ENCODE measurements around the gene TGIF2.

The TGIF2 gene

GRCh38 chr20:36614781-36615557 is 41.6 kb downstream of the TGIF2 start:
- Histone ChIP-seq H2AFZ (ENCODE audit: low read depth, low read length, severe bottlenecking) (no peak overlapping the region), H3K36me3 (ENCODE audit: low read length) (0 out of 2 replicates have a peak, but pooled peaks cover 6% of the 10 kb centered on the region), H3K9me3 (ENCODE audit: insufficient read depth, low read length) (no peaks in the 10 kb centered on the region), H3K27ac (ENCODE audit: low read depth, low read length) (no peak overlapping the region), H3K4me3 (ENCODE audit: insufficient read depth, low read length, poor library complexity, severe bottlenecking) (no peak overlapping the region), H4K20me1 (ENCODE audit: low read depth, low read length) (no peaks in the 10 kb centered on the region), H3K9me2 (replicated peaks; ENCODE audit: insufficient read depth, low read length) (no peaks in the 10 kb centered on the region), H3K4me2 (ENCODE audit: low read depth, low read length, poor library complexity, severe bottlenecking) (no peak overlapping the region), H3K9ac (ENCODE audit: low read length) (no peak overlapping the region), H3K79me2 (ENCODE audit: insufficient read depth, low read length) (no peaks in the 10 kb centered on the region), H3F3A (ENCODE audit: insufficient read depth) (no peaks in the 10 kb centered on the region), H3K27me3 (ENCODE audit: low read length) (no peaks in the 10 kb centered on the region)
- TF ChIP-seq CTCF (IDR thresholded peaks at IDR 0.05; ENCODE audit: insufficient read depth, low read length, poor library complexity, severe bottlenecking) (no peak), EZH2phosphoT487 (conservative IDR thresholded peaks at IDR 0.05; ENCODE audit: low read length) (no peak)

GRCh38 chr20:36620917-36621316 is 47.5 kb downstream of the TGIF2 start:
- no peaks in the 10 kb centered on the region for H3K27me3 ChIP-seq (ENCODE audit: low read length)
- H3K9ac ChIP-seq (ENCODE audit: low read length), result no peak overlapping the region
- TF ChIP-seq EZH2phosphoT487 (conservative IDR thresholded peaks at IDR 0.05; ENCODE audit: low read length), result no peak
- TF ChIP-seq CTCF (IDR thresholded peaks at IDR 0.05; ENCODE audit: insufficient read depth, low read length, poor library complexity, severe bottlenecking), result no peak
- H3K9me3 ChIP-seq (ENCODE audit: insufficient read depth, low read length), result no peaks in the 10 kb centered on the region
- no peak overlapping the region for H3K4me3 ChIP-seq (ENCODE audit: insufficient read depth, low read length, poor library complexity, severe bottlenecking)
- H3K27ac ChIP-seq (ENCODE audit: low read depth, low read length), result no peak overlapping the region
- H3K4me2 ChIP-seq (ENCODE audit: low read depth, low read length, poor library complexity, severe bottlenecking), result no peak overlapping the region
- H3F3A ChIP-seq (ENCODE audit: insufficient read depth), result no peaks in the 10 kb centered on the region
- no peaks in the 10 kb centered on the region for H3K9me2 ChIP-seq (replicated peaks; ENCODE audit: insufficient read depth, low read length)
- H2AFZ ChIP-seq (ENCODE audit: low read depth, low read length, severe bottlenecking), result no peak overlapping the region
- no peaks in the 10 kb centered on the region for H3K36me3 ChIP-seq (ENCODE audit: low read length)
- H3K79me2 ChIP-seq (ENCODE audit: insufficient read depth, low read length), result no peaks in the 10 kb centered on the region
- no peaks in the 10 kb centered on the region for H4K20me1 ChIP-seq (ENCODE audit: low read depth, low read length)

- Histone ChIP-seq H3K79me2 (ENCODE audit: insufficient read depth, low read length) (no peaks in the 10 kb centered on the region), H3K4me3 (ENCODE audit: insufficient read depth, low read length, poor library complexity, severe bottlenecking) (no peak overlapping the region), H2AFZ (ENCODE audit: low read depth, low read length, severe bottlenecking) (no peak overlapping the region), H3K4me2 (ENCODE audit: low read depth, low read length, poor library complexity, severe bottlenecking) (no peak overlapping the region), H3K9me3 (ENCODE audit: insufficient read depth, low read length) (no peaks in the 10 kb centered on the region), H3K27me3 (ENCODE audit: low read length) (no peaks in the 10 kb centered on the region), H3K9me2 (replicated peaks; ENCODE audit: insufficient read depth, low read length) (no peaks in the 10 kb centered on the region), H3K9ac (ENCODE audit: low read length) (no peak overlapping the region), H3K36me3 (ENCODE audit: low read length) (no peaks in the 10 kb centered on the region), H3K27ac (ENCODE audit: low read depth, low read length) (no peak overlapping the region), H3F3A (ENCODE audit: insufficient read depth) (no peaks in the 10 kb centered on the region), H4K20me1 (ENCODE audit: low read depth, low read length) (no peaks in the 10 kb centered on the region)
- TF ChIP-seq CTCF (IDR thresholded peaks at IDR 0.05; ENCODE audit: insufficient read depth, low read length, poor library complexity, severe bottlenecking) (no peak), EZH2phosphoT487 (conservative IDR thresholded peaks at IDR 0.05; ENCODE audit: low read length) (no peak)
These were observed 50.0 kb downstream of the TGIF2 start for GRCh38 chr20:36623444-36623843.

All from SU-DHL-6 (cell line).